Fibroblast of the conjunctiva (primary cell): ENCODE measurements around the gene FAM241B.

ENCODE experiments used
- DNase-seq: peaks from one replicate; pipeline ENCODE4 v3.0.0-alpha.2; 2010; ENCODE audit warnings: low read depth

The FAM241B gene, protein sequence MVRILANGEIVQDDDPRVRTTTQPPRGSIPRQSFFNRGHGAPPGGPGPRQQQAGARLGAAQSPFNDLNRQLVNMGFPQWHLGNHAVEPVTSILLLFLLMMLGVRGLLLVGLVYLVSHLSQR

DNA sequence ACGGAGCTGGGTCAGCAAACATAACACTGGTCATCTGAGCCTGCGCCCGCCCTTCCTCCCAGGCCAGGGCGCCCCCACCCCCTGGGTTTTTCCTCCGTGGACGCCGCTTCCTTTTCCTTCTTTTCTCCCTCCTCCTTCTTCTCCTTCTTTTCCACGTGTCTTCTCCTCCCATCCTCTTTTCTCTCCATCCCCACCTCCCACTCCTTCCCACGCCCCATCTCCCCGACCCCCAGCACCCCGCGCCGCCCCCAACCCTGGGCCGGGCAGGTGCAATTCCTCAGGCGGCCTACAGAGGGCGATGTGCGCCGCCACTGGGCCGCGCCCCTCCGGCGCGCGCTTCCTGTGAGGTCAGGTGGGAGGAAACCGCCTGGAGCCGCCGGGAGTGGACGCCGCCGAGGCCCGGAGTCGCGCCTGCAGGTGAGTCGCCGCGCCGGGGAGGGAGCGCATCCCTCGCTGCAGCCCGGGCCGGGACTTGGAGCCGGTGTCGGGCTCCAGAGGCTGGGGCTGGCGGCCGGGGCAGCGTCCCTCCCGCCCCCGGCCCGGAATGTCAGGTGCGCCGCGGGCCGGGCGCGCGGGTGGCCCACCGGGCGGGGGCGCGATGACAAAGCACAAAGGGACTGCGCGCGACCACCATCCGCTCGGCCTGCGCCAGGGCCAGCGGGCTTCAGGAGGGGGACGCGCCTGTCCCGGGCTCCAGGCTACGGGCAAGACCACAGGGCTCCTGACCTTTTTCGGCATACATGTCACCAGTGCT is at the start of gene FAM241B:
Gene FAM241B (plus strand): TSS at position 351 of the 754 bp plus-strand sequence. CDS start 1,497 bp downstream, outside the sequence.
- no peak for DNase-seq

GRCh38 chr10:69580435-69580834 is 49.6 kb upstream of the FAM241B start:
- DNase-seq: no peak

DNA sequence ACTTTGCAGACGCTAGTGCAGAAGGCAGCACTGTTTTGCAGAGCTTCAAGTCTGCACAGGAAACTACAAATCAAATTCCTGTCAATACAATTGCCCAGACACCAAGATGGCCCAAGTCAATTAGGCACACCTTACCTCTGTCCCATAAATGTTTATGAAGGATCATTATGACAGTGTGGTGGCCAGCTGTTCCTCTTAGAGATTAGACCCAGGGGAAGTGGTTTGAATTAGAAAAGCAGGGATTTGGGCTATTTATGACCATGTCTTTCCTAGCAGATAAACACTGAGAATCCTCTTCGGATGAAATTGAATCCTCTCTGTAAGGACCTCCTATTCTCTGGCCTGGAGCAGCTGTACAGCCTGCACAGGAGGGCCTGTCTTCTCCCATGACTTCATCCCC is 46.9 kb upstream of the FAM241B start:
- DNase-seq: no peak

- DNase-seq: no peak
These were observed 45.4 kb upstream of the FAM241B start for GRCh38 chr10:69584624-69585023.

GRCh38 chr10:69588358-69588757 is 41.7 kb upstream of the FAM241B start:
- no peak for DNase-seq

- no peak for DNase-seq
These were observed 29.2 kb upstream of the FAM241B start for GRCh38 chr10:69600761-69601330.

DNA sequence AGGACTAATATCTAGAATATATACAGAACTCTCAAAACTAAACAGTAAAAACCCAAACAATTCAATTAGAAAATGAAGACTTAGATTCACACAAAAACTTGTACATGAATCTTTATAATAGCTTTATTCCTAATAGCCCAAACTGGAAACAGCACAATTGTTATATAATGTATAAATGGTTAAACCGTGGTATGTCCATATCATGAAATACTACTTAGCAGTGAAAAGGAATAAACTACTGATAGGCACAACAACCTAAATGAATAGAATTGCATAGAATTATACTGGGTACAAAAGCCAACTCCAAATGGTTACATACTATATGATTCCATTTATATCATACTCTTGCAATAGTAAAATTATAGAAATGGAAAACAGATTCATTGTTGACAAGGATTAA is 21.0 kb upstream of the FAM241B start:
- DNase-seq: no peak

- DNase-seq: no peak
These were observed 17.3 kb upstream of the FAM241B start for GRCh38 chr10:69612760-69613159.

GRCh38 chr10:69614130-69614529 is 15.9 kb upstream of the FAM241B start:
- DNase-seq: no peak

DNA sequence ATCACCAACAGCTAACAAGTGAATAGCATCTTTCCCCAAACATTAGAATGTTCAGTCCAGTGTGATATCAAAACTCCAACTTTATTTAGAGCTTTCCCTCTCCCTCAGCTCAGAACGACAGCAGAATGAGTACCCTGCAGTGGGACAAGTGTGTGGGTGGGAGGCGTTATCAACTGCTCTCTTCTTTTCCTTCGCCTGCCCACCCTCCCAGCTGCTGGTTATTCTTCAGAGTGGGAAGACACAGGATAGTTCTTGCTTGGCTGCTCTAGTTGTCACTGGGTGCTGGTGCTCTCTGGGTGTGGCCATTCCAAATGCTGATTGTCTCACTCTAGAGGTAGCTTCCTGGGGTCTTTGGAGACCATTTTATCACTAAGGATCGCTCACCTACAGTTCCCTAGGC is 13.7 kb upstream of the FAM241B start:
- no peak for DNase-seq

DNA sequence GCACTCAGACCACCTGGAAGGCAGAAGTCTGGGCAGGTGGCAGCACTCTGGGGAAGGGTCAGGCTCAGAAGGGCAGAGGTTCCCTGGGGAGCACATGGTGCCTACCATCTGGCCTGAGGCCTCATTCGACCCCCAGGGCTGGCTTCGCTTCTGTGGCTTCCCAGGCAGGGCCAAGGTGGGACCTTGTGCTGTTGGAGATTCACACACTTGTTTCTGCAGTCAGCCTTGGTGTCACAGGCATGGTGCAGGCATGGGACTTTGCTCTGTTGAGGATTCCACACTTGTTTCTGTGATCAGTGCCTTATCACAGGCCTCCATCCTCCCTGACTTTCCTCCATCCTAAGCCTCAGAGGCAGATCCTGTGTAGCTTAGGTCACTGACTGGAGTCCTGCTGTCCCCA is 11.3 kb upstream of the FAM241B start:
- no peak for DNase-seq

GRCh38 chr10:69619626-69620025 is 10.4 kb upstream of the FAM241B start:
- no peak for DNase-seq

DNA sequence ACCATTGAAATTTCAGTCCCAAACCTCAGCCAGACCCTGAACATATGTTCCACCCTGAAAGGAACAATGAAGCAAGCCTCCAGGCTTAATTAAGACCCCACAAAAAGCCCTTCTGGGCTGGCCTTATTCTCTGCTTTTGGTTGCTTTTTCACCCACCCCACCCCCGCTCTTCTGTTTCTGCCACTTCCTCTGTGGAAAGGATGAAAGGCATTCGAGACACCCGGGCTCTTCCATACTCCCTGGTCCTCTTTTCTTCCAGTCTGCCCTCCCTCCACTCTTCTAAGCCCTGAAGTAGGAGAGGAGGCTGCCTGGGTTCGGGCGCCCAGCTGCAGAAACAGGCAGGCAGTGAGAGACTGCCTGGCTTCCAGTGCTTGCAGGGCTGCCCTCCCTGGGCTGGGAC is 9.4 kb upstream of the FAM241B start:
- no peak for DNase-seq

- no peak for DNase-seq
These were observed 5.7 kb upstream of the FAM241B start for GRCh38 chr10:69624245-69624786.

- no peak for DNase-seq
These were observed 3.2 kb upstream of the FAM241B start for GRCh38 chr10:69626826-69627225.

GRCh38 chr10:69628891-69629290 is 1.2 kb upstream of the FAM241B start:
- no peak for DNase-seq

- no peak for DNase-seq
These were observed 539 bp upstream of the FAM241B start for GRCh38 chr10:69629519-69629896.

- DNase-seq: no peak
These were observed 779 bp downstream of the FAM241B start for GRCh38 chr10:69630651-69631400.

GRCh38 chr10:69631566-69631965 is 1.5 kb downstream of the FAM241B start:
- DNase-seq: no peak

- DNase-seq: no peak
These were observed 2.6 kb downstream of the FAM241B start for GRCh38 chr10:69632516-69633199.

GRCh38 chr10:69633673-69634635 is 3.9 kb downstream of the FAM241B start:
- DNase-seq: no peak
